HG03103 (cell line): ENCODE data around the gene ADGRV1.
"Not testable (repeated sequence)": the region's sequence is repeated elsewhere in the genome, so short reads cannot be mapped to it uniquely, and the experiment has no call there.

Experiments used
- ATAC-seq: cut with Tn5 transposase; IDR thresholded peaks from one replicate; pipeline ENCODE4 v1.9.1; 2021; ENCODE audit warnings: low read depth; ENCODE audit not compliant: unreplicated experiment

The ADGRV1 gene

DNA sequence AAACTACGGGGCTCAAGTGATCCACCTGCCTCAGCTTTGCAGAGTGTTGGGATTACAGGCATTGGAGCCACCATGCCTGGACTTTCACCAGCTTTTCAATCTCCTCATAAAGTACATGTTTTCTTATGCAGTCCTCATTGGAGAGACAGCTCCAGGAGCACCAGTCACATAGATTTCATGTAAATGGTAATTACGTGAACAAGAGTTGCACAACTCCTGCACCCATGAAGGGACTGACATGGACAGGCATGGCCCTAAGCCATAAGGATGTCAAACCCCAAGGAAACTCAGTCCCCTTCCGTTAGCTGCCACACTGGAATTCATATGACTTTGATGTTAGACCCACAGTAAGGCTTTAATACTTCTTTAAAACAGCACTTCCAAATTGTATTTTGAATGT lies 7.6 kb upstream of the ADGRV1 start:
- ATAC-seq, result no peak

- no peak for ATAC-seq
These were observed 7.2 kb upstream of the ADGRV1 start for GRCh38 chr5:90551376-90551775.

GRCh38 chr5:90553711-90554110 lies 4.9 kb upstream of the ADGRV1 start:
- no peak for ATAC-seq

DNA sequence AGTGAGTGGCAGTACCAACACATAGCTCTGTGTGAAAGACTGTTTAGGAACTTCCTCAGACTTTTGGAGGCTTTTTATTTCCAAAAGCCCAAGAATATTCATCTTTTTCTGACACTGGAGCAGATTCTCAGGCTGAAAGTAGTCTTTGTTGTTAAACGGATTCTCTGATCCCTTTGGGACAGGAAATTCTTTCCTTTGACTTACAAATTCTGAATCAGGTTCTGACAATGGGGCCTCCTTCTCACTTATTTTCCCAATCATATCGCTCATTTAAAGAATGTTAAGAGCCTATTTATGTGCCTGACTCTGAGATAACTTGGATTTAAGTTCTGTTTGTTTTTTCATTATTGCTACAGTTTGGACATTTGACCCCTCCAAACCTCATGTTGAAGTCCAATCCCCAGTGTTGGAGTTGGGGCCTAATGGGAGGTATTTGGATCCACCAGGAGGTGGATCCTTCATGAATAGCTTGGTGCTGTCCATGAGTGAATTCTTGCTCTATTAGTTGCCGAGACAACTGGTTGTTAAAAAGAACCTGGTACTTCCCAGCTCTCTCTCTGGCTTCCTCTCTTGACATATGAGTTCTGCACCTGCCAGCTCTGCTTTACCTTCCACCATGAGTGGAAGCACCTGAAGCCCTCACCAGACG lies 4.1 kb upstream of the ADGRV1 start:
- ATAC-seq, result no peak

DNA sequence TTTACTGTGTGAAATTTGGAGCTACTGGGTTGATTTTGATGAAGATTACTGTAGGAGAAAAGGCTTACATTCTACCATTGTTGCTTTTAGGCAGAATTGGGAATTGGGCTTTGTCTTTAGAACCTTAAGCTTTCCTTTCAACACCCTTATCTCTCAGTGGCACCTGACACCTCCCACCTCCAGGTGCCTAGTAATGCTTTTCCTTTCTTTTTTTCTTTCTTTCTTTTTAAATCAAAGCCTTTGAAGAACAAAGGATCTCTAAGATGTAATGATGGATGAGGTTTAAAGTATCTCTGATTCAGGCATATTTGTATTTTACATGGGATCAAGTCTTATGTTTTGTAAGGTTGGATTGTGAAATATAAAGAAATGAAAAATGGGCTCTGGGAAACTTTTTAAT lies 2.9 kb upstream of the ADGRV1 start:
- ATAC-seq, result no peak

- ATAC-seq, result no peak
These were observed 1.2 kb upstream of the ADGRV1 start for GRCh38 chr5:90557391-90557790.

DNA sequence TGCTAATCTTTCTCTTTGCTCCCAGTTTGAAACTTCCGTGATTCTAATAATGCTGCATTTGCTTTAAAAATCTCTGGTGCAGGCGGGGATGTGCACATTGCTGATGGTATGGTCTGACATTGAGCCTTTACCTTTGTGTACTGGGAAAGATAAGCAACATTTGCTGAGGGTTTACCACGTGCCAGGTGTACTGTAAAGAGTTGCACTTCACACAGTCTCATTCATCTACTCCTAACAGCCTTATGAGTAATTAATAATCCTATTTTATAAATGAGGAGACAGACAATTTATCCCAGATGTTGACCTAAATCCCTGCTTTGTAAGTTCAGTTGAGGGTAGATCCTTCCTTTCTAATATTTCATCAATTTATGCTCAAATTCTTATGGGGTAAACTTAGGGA lies 726 bp upstream of the ADGRV1 start:
- ATAC-seq, result no peak

DNA sequence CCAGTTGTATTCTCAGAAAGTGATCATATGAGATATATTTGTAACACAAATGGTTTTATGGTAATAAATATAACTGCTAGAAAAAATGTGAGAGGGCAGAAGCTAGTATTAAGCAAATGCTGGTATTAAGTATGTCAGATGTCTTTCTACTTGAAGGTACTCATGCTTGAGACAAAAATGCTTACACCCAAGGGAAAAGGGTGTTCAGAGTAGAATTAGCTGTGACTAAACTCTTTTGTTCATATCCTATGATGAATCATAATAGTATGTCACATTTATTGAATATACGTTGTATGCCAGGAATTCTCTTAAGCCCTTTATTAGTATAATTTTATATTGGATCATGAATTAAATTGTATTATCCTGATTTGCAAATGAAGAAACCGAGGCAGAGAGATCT lies 2.2 kb downstream of the ADGRV1 start:
- ATAC-seq, result no peak

DNA sequence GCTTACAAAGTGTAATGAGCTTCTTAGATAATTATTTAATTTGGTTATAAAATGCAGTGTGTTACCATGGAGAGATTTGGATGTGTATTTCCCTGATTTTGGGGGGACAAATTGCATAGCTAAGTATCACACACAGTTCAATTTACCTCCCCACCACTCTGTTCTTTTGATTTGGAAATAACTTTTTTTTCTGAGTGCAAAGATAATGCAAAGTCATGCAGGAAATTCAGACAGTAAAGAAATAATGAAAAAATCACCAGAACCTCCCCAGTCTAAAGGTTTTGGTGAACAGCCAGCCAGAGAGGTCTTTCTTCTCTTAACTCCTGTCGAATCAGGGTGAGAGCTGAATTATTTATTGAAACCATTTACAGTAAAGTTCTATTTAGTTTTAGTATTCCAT lies 3.2 kb downstream of the ADGRV1 start:
- no peak for ATAC-seq

- no peak for ATAC-seq
These were observed 3.7 kb downstream of the ADGRV1 start for GRCh38 chr5:90562341-90562740.

DNA sequence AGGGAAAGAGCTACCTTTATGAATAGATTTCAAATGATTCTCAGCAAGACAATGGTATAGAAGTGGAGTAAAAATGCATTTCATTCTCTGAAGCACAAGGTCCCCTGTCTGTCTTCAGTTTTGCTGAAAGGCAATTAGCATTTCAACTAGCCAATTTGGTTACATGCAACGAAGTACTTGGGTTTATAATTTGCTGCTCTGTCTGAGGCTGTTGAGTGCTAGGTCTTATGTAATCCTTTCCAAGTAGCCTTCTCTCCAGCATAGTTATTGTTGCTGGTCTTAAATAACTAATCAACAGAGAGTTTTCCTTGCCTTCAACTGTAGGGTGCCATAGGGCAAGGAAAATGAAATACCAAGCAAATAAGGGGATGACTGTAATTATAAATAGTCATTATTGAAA lies 4.5 kb downstream of the ADGRV1 start:
- no peak for ATAC-seq

DNA sequence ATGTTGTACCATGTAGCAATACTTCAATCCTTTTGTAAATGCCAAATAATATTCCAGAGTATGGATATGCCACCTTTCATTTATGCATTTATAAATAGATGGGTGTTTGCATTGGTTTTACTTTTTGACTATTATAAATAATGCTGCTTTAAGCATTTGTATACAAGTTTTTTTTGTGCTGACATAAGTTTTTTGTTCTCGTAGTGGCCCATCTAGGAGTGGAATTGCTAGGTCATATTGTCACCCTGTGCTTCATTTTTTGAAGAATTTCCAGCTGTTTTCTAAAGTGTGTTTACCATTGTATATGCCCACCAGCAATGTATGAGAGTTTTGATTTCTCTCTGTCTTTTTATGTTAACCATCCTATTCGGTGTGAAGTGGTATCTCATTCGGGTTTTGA lies 6.9 kb downstream of the ADGRV1 start:
- ATAC-seq, result no peak

- no peak for ATAC-seq
These were observed 10.5 kb downstream of the ADGRV1 start for GRCh38 chr5:90569084-90569483.

GRCh38 chr5:90570034-90570433 lies 11.4 kb downstream of the ADGRV1 start:
- ATAC-seq, result no peak

- no peak for ATAC-seq
These were observed 12.7 kb downstream of the ADGRV1 start for GRCh38 chr5:90571147-90571773.

GRCh38 chr5:90575712-90576111 lies 17.1 kb downstream of the ADGRV1 start:
- no peak for ATAC-seq

GRCh38 chr5:90576566-90576965 lies 18.0 kb downstream of the ADGRV1 start:
- not testable (repeated sequence) for ATAC-seq

DNA sequence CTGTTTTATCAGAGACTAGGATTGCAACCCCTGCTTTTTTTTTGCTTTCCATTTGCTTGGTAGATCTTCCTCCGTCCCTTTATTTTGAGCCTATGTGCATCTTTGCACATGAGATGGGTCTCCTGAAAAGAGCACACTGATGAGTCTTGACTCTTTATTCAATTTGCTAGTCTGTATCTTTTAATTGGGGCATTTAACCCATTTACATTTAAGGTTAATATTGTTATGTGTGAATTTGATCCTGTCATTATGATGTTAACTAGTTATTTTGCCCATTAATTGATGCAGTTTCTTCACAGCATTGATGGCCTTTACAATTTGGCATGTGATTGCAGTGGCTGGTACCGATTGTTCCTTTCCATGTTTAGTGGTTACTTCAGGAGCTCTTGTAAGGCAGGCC lies 21.3 kb downstream of the ADGRV1 start:
- ATAC-seq, result not testable (repeated sequence)

GRCh38 chr5:90581956-90582355 lies 23.4 kb downstream of the ADGRV1 start:
- ATAC-seq, result no peak

DNA sequence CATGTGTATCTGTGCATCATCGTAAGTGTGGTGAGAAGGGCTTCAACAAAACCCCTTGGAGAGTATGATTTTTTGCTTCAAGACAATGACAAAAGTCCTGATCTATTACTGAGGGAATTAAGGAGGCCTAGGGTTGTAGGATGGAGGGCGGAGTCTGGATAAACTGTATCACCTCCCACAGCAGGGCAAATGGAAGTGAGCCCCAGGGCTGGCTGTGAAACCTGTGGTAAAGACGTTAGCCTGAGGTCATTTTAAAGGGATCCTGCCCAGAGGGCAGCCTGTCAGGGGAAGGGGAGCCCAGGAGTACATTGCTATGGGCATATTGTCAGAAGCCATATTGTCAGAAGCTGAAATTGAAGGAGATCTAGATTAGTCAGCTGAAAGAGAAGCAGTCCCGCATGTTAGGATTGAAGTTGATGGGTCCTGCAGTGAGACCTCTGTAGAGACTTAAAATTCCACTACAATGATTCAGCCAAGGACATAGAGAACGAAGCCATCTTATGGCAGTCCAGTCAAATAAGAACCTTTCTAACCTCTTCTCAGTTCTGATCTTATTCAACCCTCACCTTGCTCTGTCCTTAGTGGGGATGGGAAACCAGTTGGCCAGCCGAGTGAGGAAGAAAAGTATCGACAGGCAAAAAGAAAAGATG lies 26.9 kb downstream of the ADGRV1 start:
- no peak for ATAC-seq

DNA sequence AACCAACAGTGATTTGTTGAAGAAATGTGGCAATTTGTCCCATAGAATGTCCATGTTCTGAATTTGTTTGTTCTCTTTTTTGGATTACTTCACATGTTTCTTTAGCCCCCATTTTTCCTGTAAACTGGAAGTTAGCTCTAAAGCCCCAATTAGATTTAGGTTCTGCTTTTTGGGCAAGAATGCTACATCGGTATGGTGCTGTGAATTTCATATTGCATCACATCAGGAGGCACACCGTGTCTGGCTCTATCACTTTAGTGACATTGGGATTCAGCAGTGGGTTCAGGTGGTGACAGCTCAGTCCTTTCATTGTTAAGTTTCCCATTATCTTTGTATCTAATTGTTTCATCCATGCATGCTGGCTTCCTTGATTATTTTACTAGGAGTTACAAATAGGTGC lies 27.9 kb downstream of the ADGRV1 start:
- no peak for ATAC-seq

- no peak for ATAC-seq
These were observed 31.6 kb downstream of the ADGRV1 start for GRCh38 chr5:90590170-90590569.
